SH-SY5Y (cell line): ENCODE results near the gene PTPRD.

ENCODE experiments used
- GATA2 ChIP-seq: IDR thresholded peaks from 2 replicates; pipeline ENCODE4 v1.6.1; 2011; ENCODE audit warnings: mild to moderate bottlenecking, low read depth, low read length
- GATA3 ChIP-seq: IDR thresholded peaks from 2 replicates; pipeline ENCODE4 v1.6.1; 2011; ENCODE audit warnings: low read depth, mild to moderate bottlenecking, low read length, moderate library complexity

DNA sequence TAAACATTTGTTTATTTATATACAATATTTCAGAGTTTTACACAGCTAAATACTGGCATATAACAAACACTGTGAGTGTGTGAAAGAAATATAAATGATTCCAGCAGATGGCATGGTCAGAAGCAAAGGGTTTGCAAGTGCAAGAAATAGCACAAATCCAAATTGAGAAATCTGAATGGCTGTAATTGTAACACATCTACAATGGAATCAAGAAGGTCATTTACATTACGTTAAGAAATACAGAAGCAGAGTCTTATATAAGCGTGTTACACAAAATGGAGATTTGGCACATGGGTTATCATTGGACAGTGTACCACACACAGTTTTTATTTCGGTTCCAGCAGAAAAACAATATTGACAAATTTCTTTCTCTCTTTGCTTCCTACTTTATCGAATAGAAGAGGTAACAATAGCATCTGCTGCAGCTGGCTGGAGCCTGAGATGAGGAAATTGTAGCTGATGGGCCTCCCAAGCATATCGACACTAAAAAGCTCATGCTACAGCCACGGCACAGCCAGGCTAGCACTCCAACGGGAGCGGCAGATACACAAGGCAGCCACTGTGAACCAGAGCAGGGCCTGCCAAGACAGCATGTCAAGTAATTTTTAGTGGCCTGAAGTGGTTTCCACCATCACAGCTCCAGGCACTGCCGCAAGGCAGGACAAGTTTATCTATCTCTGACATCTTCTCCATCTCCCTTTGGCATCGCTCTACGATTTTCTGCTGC is 2248.6 kb downstream of the PTPRD start:
- TF ChIP-seq GATA2 (no peak), GATA3 (no peak)
